ENCODE results near the gene CTTN. TPM values are rescaled to one million over a fixed set of nuclear protein-coding genes. Genes with fewer than 3 reads are reported as not detected.

The CTTN gene
- total and polyA plus RNA-seq, 9 of the 15 experiments (the other 6 are each of a cell fraction or from before 2014, with no cell fraction given), result 9.9 to 158 (median 99.7) TPM

GRCh38 chr11:70348608-70349007, 49.7 kb upstream of the CTTN start:
- ATAC-seq, result no peak
- intact Hi-C loops (cut with micrococcal nuclease) (no loop called here), in situ Hi-C loops (cut with MboI) (no loop called here)
- Histone ChIP-seq H3K4me1 (replicated peaks in 1 of 2; ENCODE audit: control insufficient read depth in 2 of 2, insufficient read depth in 2 of 2, low read length in 2 of 2) (peaks cover 3% of the 10 kb centered on the region in 2 experiments; a peak in 2 of 5 replicates), H4K20me1 (replicated peaks; ENCODE audit: control insufficient read depth, insufficient read depth, low read length) (no peaks in the 10 kb centered on the region), H3K9me3 (replicated peaks; ENCODE audit: control insufficient read depth, insufficient read depth, low read depth, low read length) (no peaks in the 10 kb centered on the region), H3K36me3 (ENCODE audit: control insufficient read depth, insufficient read depth, low read length) (peaks cover 75% of the 10 kb centered on the region; the same call in 2 of the 3 replicates), H3K4me3 (no peak overlapping the region), H3K27ac (ENCODE audit: extremely low read depth, low read depth, low read length) (no peak overlapping the region), H3K27me3 (ENCODE audit: control insufficient read depth in 2 of 2, insufficient read depth in 2 of 2, low read length in 2 of 2) (no peaks in the 10 kb centered on the region), H3K9me1 (ENCODE audit: control insufficient read depth, insufficient read depth, low read length) (no peaks in the 10 kb centered on the region), H3K4me2 (ENCODE audit: insufficient read depth, low read length) (no peak overlapping the region), H3K9ac (ENCODE audit: insufficient read depth in 1 of 2, low read depth in 2 of 2, low read length in 2 of 2) (no peak overlapping the region), H2AFZ (ENCODE audit: low read depth, low read length) (no peak overlapping the region), H3K79me2 (ENCODE audit: control insufficient read depth, insufficient read depth, low read length) (no peaks in the 10 kb centered on the region)
- DNase-seq (ENCODE audit: extremely low read depth in 1 of 4, low spot score in 3 of 4), result no peak
- BruUV-seq (replicated peaks), result no TSS peak
- CTCF ChIA-PET (ENCODE audit: low intra/inter-chr PET ratio), result no interaction called here
- 67% methylated on average over 1 of the region's 1 CpG for WGBS (ENCODE audit: insufficient coverage, low coverage, missing lambda C conversion rate)
- TF ChIP-seq CEBPB (tag; IDR thresholded peaks at IDR 0.05), result 0 out of 2 replicates have a peak, but pooled peaks have one; percentile 7
- no peak for TF ChIP-seq SRF (CRISPR knock-in tag; IDR thresholded peaks at IDR 0.05)
- TF ChIP-seq VEZF1 (CRISPR knock-in tag; IDR thresholded peaks at IDR 0.05), result no peak
- TF ChIP-seq ATF3 (IDR thresholded peaks at IDR 0.05), result 0 out of 2 replicates have a peak, but pooled peaks have one; percentile 30
- TF ChIP-seq ATF3 (CRISPR knock-in tag; conservative IDR thresholded peaks at IDR 0.05), result no peak
- TF ChIP-seq EP300 (IDR thresholded peaks at IDR 0.05; ENCODE audit: low read length), result no peak
- no peak for TF ChIP-seq SOX6 (IDR thresholded peaks at IDR 0.05)
- no peak for TF ChIP-seq ZFP30 (CRISPR knock-in tag; IDR thresholded peaks at IDR 0.05; ENCODE audit: borderline replicate concordance)
- TF ChIP-seq CHCHD3 (CRISPR knock-in tag; IDR thresholded peaks at IDR 0.05), result no peak
- no peak for TF ChIP-seq ERF (CRISPR knock-in tag; IDR thresholded peaks at IDR 0.05)
- TF ChIP-seq ZNF778 (CRISPR knock-in tag; IDR thresholded peaks at IDR 0.05), result no peak
- FAIRE-seq, result no peak
- POLR2A ChIA-PET, result interaction anchor here (0.5 to 0.9 kb wide), 2 partner anchors 17 to 62 kb away, joined by 3 read pairs; no protein-coding TSS in a partner anchor

All from K562 (cell line).